Fibroblast of villous mesenchyme (primary cell): Measurements from ENCODE around the gene PLAC8. TPM values are rescaled to one million over a fixed set of nuclear protein-coding genes. Genes with fewer than 3 reads are reported as not detected.

Experiments used
- DNase-seq: peaks from one replicate; pipeline ENCODE4 v3.0.0-alpha.2; 2010; ENCODE audit warnings: low read depth
- H3K4me3 ChIP-seq: 2 replicates; pipeline ENCODE4 v1.5.1; 2011; ENCODE audit warnings: low read depth, mild to moderate bottlenecking, low read length
- total RNA-seq: library from RNA; depleted of rRNA; stranded (reverse); fragments of >200 nt; gene quantifications from 2 replicates; pipeline ENCODE4 v1.2.3, GENCODE V29; 2012
- TF ChIP-seq, protein P1 (sequence below): IDR thresholded peaks from 2 replicates; pipeline ENCODE4 v1.5.1; 2012; ENCODE audit warnings: low read depth, mild to moderate bottlenecking, low read length; ENCODE audit not compliant: insufficient read depth

Gene PLAC8
- total RNA-seq, 1 donor = 1.3 TPM

DNA sequence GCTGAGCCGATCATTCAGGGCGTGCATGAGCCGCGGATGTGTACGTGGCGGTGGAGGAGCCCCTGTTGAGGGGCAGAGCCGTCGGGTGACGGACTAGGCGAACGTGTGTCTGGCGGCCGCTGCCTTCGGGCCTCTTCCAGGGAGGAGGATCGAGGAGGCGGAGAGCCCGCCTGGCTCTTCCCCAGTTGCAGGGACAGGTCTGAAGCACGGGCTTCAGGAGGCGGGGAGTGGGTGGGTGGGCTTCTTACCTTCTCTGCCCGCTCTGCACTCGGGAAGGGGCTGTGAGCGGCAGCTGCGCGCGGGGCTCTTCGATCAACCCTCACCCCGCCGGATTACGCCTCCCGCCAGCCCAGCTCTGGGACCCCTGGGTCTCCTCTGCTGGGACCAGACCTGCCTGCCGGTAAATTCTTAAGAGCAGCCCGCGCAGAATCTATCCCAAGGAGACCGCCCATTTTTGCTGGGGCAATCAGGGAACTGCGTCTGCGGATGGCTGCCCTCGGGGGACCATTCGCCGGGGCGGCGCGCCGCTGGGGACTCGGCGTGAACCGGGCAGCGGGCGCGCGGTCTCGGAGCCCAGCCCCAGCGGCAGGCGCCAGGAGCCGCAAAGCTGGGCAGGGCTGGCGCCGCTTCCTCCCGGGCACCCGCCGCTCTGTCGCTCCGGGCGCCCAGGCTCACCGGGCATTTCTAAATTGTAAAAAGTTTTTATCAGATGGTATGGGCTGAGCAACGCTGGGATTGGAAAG, 4.9 kb downstream of the PLAC8 start:
- H3K4me3 ChIP-seq = peak overlapping the region; percentile 57
- TF ChIP-seq, protein P1, sequence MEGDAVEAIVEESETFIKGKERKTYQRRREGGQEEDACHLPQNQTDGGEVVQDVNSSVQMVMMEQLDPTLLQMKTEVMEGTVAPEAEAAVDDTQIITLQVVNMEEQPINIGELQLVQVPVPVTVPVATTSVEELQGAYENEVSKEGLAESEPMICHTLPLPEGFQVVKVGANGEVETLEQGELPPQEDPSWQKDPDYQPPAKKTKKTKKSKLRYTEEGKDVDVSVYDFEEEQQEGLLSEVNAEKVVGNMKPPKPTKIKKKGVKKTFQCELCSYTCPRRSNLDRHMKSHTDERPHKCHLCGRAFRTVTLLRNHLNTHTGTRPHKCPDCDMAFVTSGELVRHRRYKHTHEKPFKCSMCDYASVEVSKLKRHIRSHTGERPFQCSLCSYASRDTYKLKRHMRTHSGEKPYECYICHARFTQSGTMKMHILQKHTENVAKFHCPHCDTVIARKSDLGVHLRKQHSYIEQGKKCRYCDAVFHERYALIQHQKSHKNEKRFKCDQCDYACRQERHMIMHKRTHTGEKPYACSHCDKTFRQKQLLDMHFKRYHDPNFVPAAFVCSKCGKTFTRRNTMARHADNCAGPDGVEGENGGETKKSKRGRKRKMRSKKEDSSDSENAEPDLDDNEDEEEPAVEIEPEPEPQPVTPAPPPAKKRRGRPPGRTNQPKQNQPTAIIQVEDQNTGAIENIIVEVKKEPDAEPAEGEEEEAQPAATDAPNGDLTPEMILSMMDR = no peak
- DNase-seq = peak; percentile 13

DNA sequence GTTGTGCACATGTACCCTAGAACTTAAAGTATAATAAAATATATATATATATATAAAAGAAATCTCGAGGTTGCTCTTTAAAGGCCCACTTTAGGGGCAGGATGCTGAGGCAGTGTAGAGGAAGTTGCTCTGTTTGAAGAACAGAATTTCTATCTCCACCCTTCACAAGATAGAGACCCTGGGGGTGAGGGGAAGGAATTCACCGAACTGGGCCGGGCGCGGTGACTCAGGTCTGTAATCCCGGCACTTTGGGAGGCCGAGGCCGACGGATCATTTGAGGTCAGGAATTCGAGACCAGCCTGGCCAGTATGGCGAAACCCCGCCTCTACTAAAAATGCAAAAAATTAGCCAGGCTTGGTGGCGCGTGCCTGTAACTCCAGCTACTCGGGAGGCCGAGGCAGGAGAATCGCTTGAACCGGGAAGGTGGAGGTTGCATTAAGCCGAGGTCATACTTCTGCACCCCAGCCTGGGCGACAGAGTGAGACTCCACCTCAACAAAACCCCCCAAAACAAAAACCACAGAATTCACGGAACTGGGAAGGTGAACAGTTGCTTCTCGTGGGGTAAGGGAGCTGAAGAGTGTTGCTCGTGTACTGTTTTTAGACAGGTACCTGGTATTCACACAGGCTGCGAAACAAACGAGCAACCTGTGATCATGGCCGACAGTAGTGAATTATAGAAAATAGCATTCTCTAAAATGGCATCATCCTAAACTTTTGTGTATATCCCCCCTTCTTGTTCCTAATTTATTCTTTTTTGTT, 6.2 kb downstream of the PLAC8 start:
- TF ChIP-seq, protein P1 = no peak
- DNase-seq = no peak
- no peak overlapping the region for H3K4me3 ChIP-seq

DNA sequence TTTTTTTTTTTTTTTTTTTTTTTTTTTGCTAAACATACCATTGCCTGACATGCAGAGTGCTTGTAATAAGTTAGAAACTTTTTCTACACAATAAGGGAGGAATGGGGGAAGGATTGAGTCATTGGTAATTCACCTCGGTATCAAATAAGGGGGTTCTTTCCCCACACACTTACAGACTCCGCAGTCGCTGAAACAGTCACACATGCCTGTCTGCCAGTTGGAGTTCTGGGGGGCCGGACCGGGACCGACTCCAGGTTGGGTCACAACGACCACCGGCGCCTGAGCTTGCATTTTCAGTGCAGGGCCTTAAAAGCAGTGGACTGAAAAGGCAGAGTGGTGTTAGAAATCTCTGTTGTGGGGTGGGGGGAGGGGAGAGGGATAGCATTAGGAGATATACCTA, 6.9 kb downstream of the PLAC8 start:
- no peak overlapping the region for H3K4me3 ChIP-seq
- DNase-seq = no peak
- TF ChIP-seq, protein P1 = no peak

DNA sequence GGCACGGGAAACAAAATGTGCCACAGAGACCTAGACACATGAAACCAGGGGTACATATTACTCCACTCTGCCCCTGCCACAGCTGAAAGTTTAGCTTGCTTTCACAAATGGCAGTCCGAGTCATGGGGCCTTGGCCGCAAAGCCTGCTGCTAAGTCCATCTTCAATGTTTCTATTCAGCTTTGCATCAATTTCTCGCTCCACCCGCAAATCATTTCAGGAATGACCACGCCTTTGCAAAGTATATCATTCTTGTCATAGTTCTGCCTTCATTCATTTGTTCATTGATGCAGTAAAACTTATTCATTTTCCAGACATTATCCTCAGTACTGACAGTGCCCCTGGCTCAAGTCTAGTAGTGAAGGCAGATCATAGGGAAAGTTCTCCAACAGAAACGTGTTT, 9.5 kb downstream of the PLAC8 start:
- TF ChIP-seq, protein P1 = no peak
- H3K4me3 ChIP-seq = no peak overlapping the region
- no peak for DNase-seq

DNA sequence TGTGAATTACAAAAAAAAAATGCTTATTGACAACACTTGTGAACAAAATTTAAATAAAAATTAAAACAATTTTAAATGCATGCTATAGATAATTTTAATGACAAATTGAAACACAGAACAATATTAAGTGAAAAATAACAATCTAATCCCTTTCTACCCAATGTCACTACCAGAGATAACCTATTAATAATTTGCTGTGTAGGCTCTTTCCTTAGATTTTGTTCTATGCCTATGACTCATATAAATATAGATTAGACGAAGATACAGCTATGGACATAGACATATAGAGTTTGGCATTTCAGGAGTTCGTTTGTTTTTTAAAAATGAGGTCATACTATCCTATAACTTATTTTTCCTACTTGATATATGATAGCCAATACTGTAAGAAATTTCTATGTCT, 18.1 kb downstream of the PLAC8 start:
- TF ChIP-seq, protein P1 = no peak
- no peak for DNase-seq
- H3K4me3 ChIP-seq = no peak overlapping the region

DNA sequence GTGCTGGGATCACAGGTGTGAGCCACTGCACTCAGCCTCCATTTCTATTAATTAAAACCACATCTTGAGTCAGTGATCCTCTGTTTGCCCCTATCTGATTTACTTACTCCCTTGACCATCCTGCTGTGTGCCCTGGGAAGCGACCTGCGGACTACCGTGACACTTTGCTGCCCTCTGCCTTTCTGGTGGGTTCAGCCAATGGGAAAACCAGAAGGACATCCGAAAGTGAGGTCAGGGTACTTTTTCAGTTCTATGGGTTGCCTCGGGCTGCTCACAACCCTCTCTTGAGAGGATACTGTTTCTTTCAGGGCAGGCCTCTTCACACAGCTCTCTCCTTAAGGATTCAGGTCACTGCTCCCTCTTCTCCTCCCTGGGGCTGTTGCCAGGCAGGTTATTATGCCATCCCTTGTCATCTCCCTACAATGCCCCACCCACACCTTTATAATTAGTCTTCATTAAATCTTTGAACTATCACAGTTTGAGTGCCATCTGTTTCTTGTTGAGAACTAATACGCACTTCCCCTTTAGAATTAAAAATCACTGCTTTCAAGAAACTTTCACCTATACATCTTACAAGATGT, 21.4 kb downstream of the PLAC8 start:
- no peak for DNase-seq
- no peak overlapping the region for H3K4me3 ChIP-seq
- TF ChIP-seq, protein P1 = no peak
